Kidney (tissue), 14 donors: Measurements from ENCODE around the gene CNTN4. TPM values are rescaled to one million over a fixed set of nuclear protein-coding genes. Genes with fewer than 3 reads are reported as not detected.

Experiments
- DNase-seq, 5 donors: peaks; one replicate each; pipeline ENCODE4 v3.0.0-alpha.2; 2013 to 2020
- FAIRE-seq: peaks from 2 replicates; lab custom pipeline; 2012; peaks lifted over from hg19 to GRCh38; lab: Jason Lieb, UNC
- H3K27ac ChIP-seq, 2 donors: one replicate each; pipeline ENCODE4 v1.7.0; 2013; ENCODE audit warnings: low read depth in 2 of 2, low read length in 2 of 2, inconsistent platforms in 1 of 2
- H3K27me3 ChIP-seq: one replicate; pipeline ENCODE4 v1.7.1; 2013; ENCODE audit warnings: low read length, inconsistent platforms; ENCODE audit not compliant: control insufficient read depth, insufficient read depth
- H3K36me3 ChIP-seq, 3 donors: one replicate each; pipeline versions ENCODE4 v1.7.0 to v1.7.1; 2013; ENCODE audit warnings: low read length in 3 of 3, control low read depth in 1 of 3, inconsistent platforms in 1 of 3; ENCODE audit not compliant: insufficient read depth in 3 of 3, control insufficient read depth in 2 of 3
- H3K4me1 ChIP-seq, 3 donors: one replicate each; pipeline versions ENCODE4 v1.7.0 to v1.7.1; 2013; ENCODE audit warnings: low read length in 3 of 3, inconsistent platforms in 1 of 3, low read depth in 1 of 3; ENCODE audit not compliant: control insufficient read depth in 2 of 3, insufficient read depth in 2 of 3
- H3K4me3 ChIP-seq, 3 donors: one replicate each; pipeline versions ENCODE4 v1.7.0 to v1.8.1; 2013; ENCODE audit warnings: low read length in 3 of 3, control low read depth in 1 of 3, inconsistent platforms in 1 of 3
- H3K9ac ChIP-seq, 3 donors: one replicate each; pipeline versions ENCODE4 v1.7.0 to v1.7.1; 2013; ENCODE audit warnings: low read length in 3 of 3, control low read depth in 1 of 3, inconsistent platforms in 1 of 3
- H3K9me3 ChIP-seq, 3 donors: one replicate each; pipeline versions ENCODE4 v1.7.0 to v1.7.1; 2013; ENCODE audit warnings: low read length in 3 of 3, control low read depth in 1 of 3, inconsistent platforms in 1 of 3; ENCODE audit not compliant: control insufficient read depth in 2 of 3, insufficient read depth in 1 of 3
- CTCF ChIP-seq: IDR thresholded peaks from 3 replicates; pipeline ENCODE4 v1.5.1; 2012; ENCODE audit warnings: mild to moderate bottlenecking, moderate library complexity, borderline replicate concordance; ENCODE audit not compliant: insufficient read depth; ENCODE audit errors: extremely low read depth
- intact Hi-C: fragments of 100-400 bp; cut with DNase I; formaldehyde crosslinking; loops from one replicate; pipeline ENCODE4 v1.11.1; 2022
- polyA plus RNA-seq: library from polyadenylated mRNA; stranded (reverse); fragments of 350-450 nt; fragmentation: Illumina TruSeq; extraction: RNeasy Lipid Tissue Mini Kit (QIAGEN cat#74804); gene quantifications from one replicate; pipeline ENCODE4 v1.2.3, GENCODE V29; 2014; ENCODE audit warnings: low read depth, low replicate concordance; ENCODE audit not compliant: insufficient read depth
- total RNA-seq: library from RNA; stranded (reverse); fragmentation: NEBNext Ultra II Directional; extraction: Animal tissue kit (Norgen Biotek cat#: 25700); gene quantifications from one replicate; pipeline ENCODE4 v1.2.1, GENCODE V29; 2021
- donor health status: control.
- donor health status: control.
- donor health status: control.
- donor health status: control.
- donor health status: control.
- donor health status: DM: yes; HTN: yes; CAD: no.
- donor health status: Normal renal cell carcinoma (clear cell type).

Gene CNTN4
- total and polyA plus RNA-seq, 2 donors from 2014 or later: 2.2 to 13.4 TPM

- FAIRE-seq (no peak), DNase-seq (no peak)
- Histone ChIP-seq H3K4me1 (no peaks in the 10 kb centered on the region), H3K36me3 (no peaks in the 10 kb centered on the region), H3K9ac (no peak overlapping the region), H3K27ac (no peak overlapping the region), H3K9me3 (no peaks in the 10 kb centered on the region), H3K4me3 (no peak overlapping the region), H3K27me3 (no peaks in the 10 kb centered on the region)
- intact Hi-C loops: no loop called here
- TF ChIP-seq CTCF: no peak
These were observed 137.5 kb downstream of the CNTN4 start for GRCh38 chr3:2236203-2236602.

- H3K27me3 ChIP-seq: no peaks in the 10 kb centered on the region
- H3K9me3 ChIP-seq: no peaks in the 10 kb centered on the region
- DNase-seq (no peak), FAIRE-seq (no peak)
- H3K36me3 ChIP-seq: no peaks in the 10 kb centered on the region
- no peak for TF ChIP-seq CTCF
- H3K27ac ChIP-seq: no peak overlapping the region
- no peaks in the 10 kb centered on the region for H3K4me1 ChIP-seq
- intact Hi-C loops: no loop called here
- no peak overlapping the region for H3K4me3 ChIP-seq
- no peak overlapping the region for H3K9ac ChIP-seq
These were observed 145.5 kb downstream of the CNTN4 start for GRCh38 chr3:2244137-2244536.

DNA sequence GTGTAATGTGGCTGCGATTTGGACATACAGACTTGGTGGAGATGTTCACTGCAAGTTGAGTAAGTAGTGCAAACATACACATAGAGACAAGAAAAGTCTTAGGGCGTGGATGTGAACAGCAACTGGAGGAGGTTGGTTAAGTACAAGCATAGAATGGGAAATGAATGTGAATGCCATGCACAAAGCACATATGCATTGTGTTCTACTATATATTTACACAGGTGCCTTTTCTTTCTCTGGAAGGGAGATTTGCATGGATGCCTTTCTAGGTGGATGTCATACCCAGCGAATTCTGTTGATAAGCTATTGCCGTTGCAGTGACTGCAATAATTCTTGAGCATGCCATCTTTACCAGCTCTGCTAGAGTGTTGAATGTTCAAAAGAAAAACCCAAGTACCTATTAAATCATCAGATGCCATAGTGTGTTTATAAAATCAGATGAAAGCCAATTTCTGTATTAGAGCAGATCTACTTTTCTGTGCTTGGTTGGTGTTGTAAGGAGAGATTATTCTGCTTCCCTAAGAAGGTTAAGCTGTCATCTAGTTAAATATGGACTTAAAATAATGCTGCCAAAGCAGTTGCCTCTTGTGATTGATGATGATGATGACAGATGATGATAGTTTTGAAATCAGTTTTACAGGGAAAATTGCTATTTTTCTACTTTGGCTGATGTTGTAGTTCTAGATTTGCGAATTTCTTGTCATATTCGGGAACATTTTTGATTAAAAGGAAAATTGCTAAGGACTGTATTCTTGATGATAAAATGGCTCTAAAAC, 148.4 kb downstream of the CNTN4 start:
- Histone ChIP-seq H3K4me3 (no peak overlapping the region), H3K27me3 (no peaks in the 10 kb centered on the region), H3K9me3 (no peaks in the 10 kb centered on the region), H3K9ac (no peak overlapping the region), H3K27ac (no peak overlapping the region), H3K4me1 (no peaks in the 10 kb centered on the region), H3K36me3 (no peaks in the 10 kb centered on the region)
- DNase-seq (no peak), FAIRE-seq (no peak)
- no peak for TF ChIP-seq CTCF
- intact Hi-C loops: no loop called here
